ENCODE measurements around the gene DISP1.

DNA sequence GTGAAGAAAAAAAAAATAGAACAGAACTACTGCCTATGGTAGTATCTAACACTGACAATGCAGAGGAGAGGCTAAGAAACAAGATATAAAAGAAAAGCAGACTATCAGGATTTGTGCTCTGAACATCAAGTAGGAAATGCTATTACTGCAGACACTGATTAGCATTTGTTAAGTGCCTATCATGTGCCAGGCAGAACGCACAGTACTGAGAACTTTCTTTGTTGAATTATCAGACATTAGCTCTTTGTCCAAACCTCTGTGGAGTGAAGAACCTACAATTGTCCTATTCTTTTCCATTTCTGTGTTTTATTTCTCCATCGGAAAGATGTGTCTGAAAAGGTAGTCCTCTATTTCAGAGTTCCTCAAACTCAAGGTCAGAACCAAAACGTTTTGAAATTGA, 30.5 kb upstream of the DISP1 start:
- TF ChIP-seq POLR2A (IDR thresholded peaks at IDR 0.05), result no peak
- no peak for TF ChIP-seq POLR2AphosphoS5 (IDR thresholded peaks at IDR 0.05)
- TF ChIP-seq, protein P1, sequence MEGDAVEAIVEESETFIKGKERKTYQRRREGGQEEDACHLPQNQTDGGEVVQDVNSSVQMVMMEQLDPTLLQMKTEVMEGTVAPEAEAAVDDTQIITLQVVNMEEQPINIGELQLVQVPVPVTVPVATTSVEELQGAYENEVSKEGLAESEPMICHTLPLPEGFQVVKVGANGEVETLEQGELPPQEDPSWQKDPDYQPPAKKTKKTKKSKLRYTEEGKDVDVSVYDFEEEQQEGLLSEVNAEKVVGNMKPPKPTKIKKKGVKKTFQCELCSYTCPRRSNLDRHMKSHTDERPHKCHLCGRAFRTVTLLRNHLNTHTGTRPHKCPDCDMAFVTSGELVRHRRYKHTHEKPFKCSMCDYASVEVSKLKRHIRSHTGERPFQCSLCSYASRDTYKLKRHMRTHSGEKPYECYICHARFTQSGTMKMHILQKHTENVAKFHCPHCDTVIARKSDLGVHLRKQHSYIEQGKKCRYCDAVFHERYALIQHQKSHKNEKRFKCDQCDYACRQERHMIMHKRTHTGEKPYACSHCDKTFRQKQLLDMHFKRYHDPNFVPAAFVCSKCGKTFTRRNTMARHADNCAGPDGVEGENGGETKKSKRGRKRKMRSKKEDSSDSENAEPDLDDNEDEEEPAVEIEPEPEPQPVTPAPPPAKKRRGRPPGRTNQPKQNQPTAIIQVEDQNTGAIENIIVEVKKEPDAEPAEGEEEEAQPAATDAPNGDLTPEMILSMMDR (IDR thresholded peaks at IDR 0.05), result no peak
- no peak for TF ChIP-seq EP300 (IDR thresholded peaks at IDR 0.05)
